Activated CD4-positive, alpha-beta T cell treated with anti-CD3 and anti-CD28 coated beads, Interleukin-10, Interleukin-2, amounts not matched to agents 100 ng/mL and 50 ng/mL, durations not matched to agents 16 hours and 8 hours (primary cell): ENCODE measurements around the gene TMEM254.
A peak's percentile ranks its signal among the peaks of the same experiment; 100 is the strongest.
"Not testable (repeated sequence)": the region's sequence is repeated elsewhere in the genome, so short reads cannot be mapped to it uniquely, and the experiment has no call there.

Experiments
- DNase-seq: peaks from one replicate; pipeline ENCODE4 v3.0.0-alpha.2; 2020

Gene TMEM254

GRCh38 chr10:80077869-80078447, 507 bp upstream of the TMEM254 start:
- DNase-seq, result no peak

- DNase-seq, result no peak
Measured at GRCh38 chr10:80079312-80079719, 851 bp downstream of the TMEM254 start.

- DNase-seq, result no peak
Measured at GRCh38 chr10:80081026-80081425, 2.6 kb downstream of the TMEM254 start.

- DNase-seq, result no peak
Measured at GRCh38 chr10:80081801-80082750, 3.6 kb downstream of the TMEM254 start.

- DNase-seq, result no peak
Measured at GRCh38 chr10:80090121-80090520, 11.7 kb downstream of the TMEM254 start.

GRCh38 chr10:80094231-80094630, 15.8 kb downstream of the TMEM254 start:
- no peak for DNase-seq

- DNase-seq, result not testable (repeated sequence)
Measured at GRCh38 chr10:80098272-80098671, 19.8 kb downstream of the TMEM254 start.

- DNase-seq, result not testable (repeated sequence)
Measured at GRCh38 chr10:80099295-80099694, 20.8 kb downstream of the TMEM254 start.

- no peak for DNase-seq
Measured at GRCh38 chr10:80100116-80100515, 21.7 kb downstream of the TMEM254 start.

- no peak for DNase-seq
Measured at GRCh38 chr10:80100861-80101695, 22.6 kb downstream of the TMEM254 start.

- DNase-seq, result peak; percentile 58
Measured at GRCh38 chr10:80104066-80104926, 25.8 kb downstream of the TMEM254 start.

GRCh38 chr10:80108576-80109239, 30.2 kb downstream of the TMEM254 start:
- no peak for DNase-seq

GRCh38 chr10:80110986-80111385, 32.5 kb downstream of the TMEM254 start:
- peak; percentile 11 for DNase-seq

GRCh38 chr10:80118669-80119068, 40.2 kb downstream of the TMEM254 start:
- no peak for DNase-seq

GRCh38 chr10:80122110-80122710, 43.7 kb downstream of the TMEM254 start:
- DNase-seq, result no peak

GRCh38 chr10:80122746-80123145, 44.3 kb downstream of the TMEM254 start:
- no peak for DNase-seq

- DNase-seq, result no peak
Measured at GRCh38 chr10:80126876-80127275, 48.4 kb downstream of the TMEM254 start.

GRCh38 chr10:80131499-80131901, 53.0 kb downstream of the TMEM254 start:
- DNase-seq, result no peak

GRCh38 chr10:80132299-80133139, 54.1 kb downstream of the TMEM254 start, which contains the start of gene PLAC9:
PLAC9 (plus strand) TSS chr10:80132730; CDS start chr10:80132763, 33 bp downstream.
- no peak for DNase-seq

GRCh38 chr10:80133206-80133605, 54.7 kb downstream of the TMEM254 start:
- DNase-seq, result no peak
